ENCODE measurements around the gene RPLP1. TPM values are rescaled to one million over a fixed set of nuclear protein-coding genes. Genes with fewer than 3 reads are reported as not detected.

RPLP1 gene
- polyA plus RNA-seq, 1 of the 3 experiments (the other 2 are of a cell fraction), result 1,792 TPM

GRCh38 chr15:69496001-69496400 is 43.4 kb downstream of the RPLP1 start:
- 54% methylated on average over 2 of the region's 2 CpGs for WGBS (ENCODE audit: low lambda C conversion rate)
- ChIA-PET CTCF (no interaction called here), POLR2A (no interaction called here)
- Histone ChIP-seq H3K4me3 (ENCODE audit: low read depth in 2 of 2, low read length in 1 of 2) (no peak overlapping the region), H3K27ac (ENCODE audit: low read depth in 2 of 2, low read length in 1 of 2) (no peak overlapping the region), H3K27me3 (ENCODE audit: insufficient read depth) (peaks cover 8% of the 10 kb centered on the region; the same call in 1 of the 2 replicates), H3K9me2 (no peaks in the 10 kb centered on the region), H3K9ac (no peak overlapping the region), H3K79me2 (ENCODE audit: insufficient read depth) (no peaks in the 10 kb centered on the region), H3K9me3 (no peaks in the 10 kb centered on the region), H3K4me2 (no peak overlapping the region), H3K36me3 (replicated peaks in 1 of 2; ENCODE audit: control insufficient read depth in 1 of 2, insufficient read depth in 2 of 2, low read length in 1 of 2) (no peaks in the 10 kb centered on the region), H4K20me1 (ENCODE audit: insufficient read depth) (no peaks in the 10 kb centered on the region), H3F3A (replicated peaks; ENCODE audit: insufficient read depth) (no peaks in the 10 kb centered on the region), H2AFZ (ENCODE audit: low read depth) (no peak overlapping the region), H3K4me1 (ENCODE audit: control insufficient read depth in 1 of 2, insufficient read depth in 2 of 2, low read depth in 1 of 2, low read length in 1 of 2) (peaks cover 0 to 4% of the 10 kb centered on the region in 2 experiments; a peak in 1 of 4 replicates)
- TF ChIP-seq, protein P1, sequence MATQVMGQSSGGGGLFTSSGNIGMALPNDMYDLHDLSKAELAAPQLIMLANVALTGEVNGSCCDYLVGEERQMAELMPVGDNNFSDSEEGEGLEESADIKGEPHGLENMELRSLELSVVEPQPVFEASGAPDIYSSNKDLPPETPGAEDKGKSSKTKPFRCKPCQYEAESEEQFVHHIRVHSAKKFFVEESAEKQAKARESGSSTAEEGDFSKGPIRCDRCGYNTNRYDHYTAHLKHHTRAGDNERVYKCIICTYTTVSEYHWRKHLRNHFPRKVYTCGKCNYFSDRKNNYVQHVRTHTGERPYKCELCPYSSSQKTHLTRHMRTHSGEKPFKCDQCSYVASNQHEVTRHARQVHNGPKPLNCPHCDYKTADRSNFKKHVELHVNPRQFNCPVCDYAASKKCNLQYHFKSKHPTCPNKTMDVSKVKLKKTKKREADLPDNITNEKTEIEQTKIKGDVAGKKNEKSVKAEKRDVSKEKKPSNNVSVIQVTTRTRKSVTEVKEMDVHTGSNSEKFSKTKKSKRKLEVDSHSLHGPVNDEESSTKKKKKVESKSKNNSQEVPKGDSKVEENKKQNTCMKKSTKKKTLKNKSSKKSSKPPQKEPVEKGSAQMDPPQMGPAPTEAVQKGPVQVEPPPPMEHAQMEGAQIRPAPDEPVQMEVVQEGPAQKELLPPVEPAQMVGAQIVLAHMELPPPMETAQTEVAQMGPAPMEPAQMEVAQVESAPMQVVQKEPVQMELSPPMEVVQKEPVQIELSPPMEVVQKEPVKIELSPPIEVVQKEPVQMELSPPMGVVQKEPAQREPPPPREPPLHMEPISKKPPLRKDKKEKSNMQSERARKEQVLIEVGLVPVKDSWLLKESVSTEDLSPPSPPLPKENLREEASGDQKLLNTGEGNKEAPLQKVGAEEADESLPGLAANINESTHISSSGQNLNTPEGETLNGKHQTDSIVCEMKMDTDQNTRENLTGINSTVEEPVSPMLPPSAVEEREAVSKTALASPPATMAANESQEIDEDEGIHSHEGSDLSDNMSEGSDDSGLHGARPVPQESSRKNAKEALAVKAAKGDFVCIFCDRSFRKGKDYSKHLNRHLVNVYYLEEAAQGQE (IDR thresholded peaks at IDR 0.05; ENCODE audit: low read depth, low read length), result no peak
- TF ChIP-seq GABPA (IDR thresholded peaks at IDR 0.05; ENCODE audit: low read depth) (no peak), FOXM1 (IDR thresholded peaks at IDR 0.05; ENCODE audit: low read depth) (no peak), EP300 (IDR thresholded peaks at IDR 0.05; ENCODE audit: borderline replicate concordance in 1 of 2, low read depth in 1 of 2, low read length in 1 of 2) (no peak), NRF1 (IDR thresholded peaks at IDR 0.05; ENCODE audit: low read depth, low read length) (no peak), GATA2 (CRISPR knock-in tag; IDR thresholded peaks at IDR 0.05) (no peak), RAD21 (IDR thresholded peaks at IDR 0.05; ENCODE audit: low read length) (no peak), CHD2 (IDR thresholded peaks at IDR 0.05; ENCODE audit: low read length, partially characterized antibody) (no peak), TEAD4 (IDR thresholded peaks at IDR 0.05; ENCODE audit: borderline replicate concordance, insufficient read depth) (no peak), MEF2A (IDR thresholded peaks at IDR 0.05; ENCODE audit: borderline replicate concordance, low read depth) (no peak)
- no peak for DNase-seq

DNA sequence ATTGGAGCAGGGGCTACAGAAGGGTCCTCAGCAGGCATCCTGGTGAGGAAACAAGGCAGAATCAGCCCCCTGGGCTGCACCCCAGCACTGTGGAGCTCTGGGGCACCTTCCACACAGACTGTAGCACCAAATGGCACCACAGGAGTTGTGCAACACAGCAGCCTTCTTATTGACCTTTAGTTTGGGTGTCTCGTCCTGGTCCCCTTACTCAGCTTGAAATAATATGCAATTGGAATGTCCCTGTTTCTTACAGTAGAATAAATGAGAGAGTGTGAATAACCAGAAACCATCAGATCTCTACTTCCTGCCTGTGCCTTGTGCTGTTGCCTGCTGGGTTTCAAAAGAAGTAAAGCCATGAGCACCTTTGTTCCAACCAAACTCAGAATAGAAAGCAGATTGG is 44.5 kb downstream of the RPLP1 start:
- no peak for TF ChIP-seq GATA2 (CRISPR knock-in tag; IDR thresholded peaks at IDR 0.05)
- TF ChIP-seq, protein P2, sequence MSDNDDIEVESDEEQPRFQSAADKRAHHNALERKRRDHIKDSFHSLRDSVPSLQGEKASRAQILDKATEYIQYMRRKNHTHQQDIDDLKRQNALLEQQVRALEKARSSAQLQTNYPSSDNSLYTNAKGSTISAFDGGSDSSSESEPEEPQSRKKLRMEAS (IDR thresholded peaks at IDR 0.05; ENCODE audit: low read depth), result no peak
- TF ChIP-seq FOXM1 (IDR thresholded peaks at IDR 0.05; ENCODE audit: low read depth), result no peak
- TF ChIP-seq TEAD4 (IDR thresholded peaks at IDR 0.05; ENCODE audit: borderline replicate concordance, insufficient read depth), result no peak
- TF ChIP-seq RCOR1 (IDR thresholded peaks at IDR 0.05; ENCODE audit: low read length), result no peak
- no peak for TF ChIP-seq FOSL2 (IDR thresholded peaks at IDR 0.05; ENCODE audit: borderline replicate concordance, low read depth)
- TF ChIP-seq CTCF (IDR thresholded peaks at IDR 0.05), result no peak
- no peak for TF ChIP-seq POLR2AphosphoS5 (IDR thresholded peaks at IDR 0.05; ENCODE audit: low read depth, low read length)
- TF ChIP-seq, protein P3, sequence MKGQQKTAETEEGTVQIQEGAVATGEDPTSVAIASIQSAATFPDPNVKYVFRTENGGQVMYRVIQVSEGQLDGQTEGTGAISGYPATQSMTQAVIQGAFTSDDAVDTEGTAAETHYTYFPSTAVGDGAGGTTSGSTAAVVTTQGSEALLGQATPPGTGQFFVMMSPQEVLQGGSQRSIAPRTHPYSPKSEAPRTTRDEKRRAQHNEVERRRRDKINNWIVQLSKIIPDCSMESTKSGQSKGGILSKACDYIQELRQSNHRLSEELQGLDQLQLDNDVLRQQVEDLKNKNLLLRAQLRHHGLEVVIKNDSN (IDR thresholded peaks at IDR 0.05; ENCODE audit: borderline replicate concordance, low read depth), result no peak
- TF ChIP-seq, protein P4, sequence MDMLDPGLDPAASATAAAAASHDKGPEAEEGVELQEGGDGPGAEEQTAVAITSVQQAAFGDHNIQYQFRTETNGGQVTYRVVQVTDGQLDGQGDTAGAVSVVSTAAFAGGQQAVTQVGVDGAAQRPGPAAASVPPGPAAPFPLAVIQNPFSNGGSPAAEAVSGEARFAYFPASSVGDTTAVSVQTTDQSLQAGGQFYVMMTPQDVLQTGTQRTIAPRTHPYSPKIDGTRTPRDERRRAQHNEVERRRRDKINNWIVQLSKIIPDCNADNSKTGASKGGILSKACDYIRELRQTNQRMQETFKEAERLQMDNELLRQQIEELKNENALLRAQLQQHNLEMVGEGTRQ (IDR thresholded peaks at IDR 0.05; ENCODE audit: borderline replicate concordance, low read depth, low read length), result no peak
- Histone ChIP-seq H3K27me3 (ENCODE audit: insufficient read depth) (peaks cover 8% of the 10 kb centered on the region; the same call in 1 of the 2 replicates), H3F3A (replicated peaks; ENCODE audit: insufficient read depth) (no peaks in the 10 kb centered on the region), H3K9ac (no peak overlapping the region), H3K4me3 (ENCODE audit: low read depth in 2 of 2, low read length in 1 of 2) (no peak overlapping the region), H3K4me1 (ENCODE audit: control insufficient read depth in 1 of 2, insufficient read depth in 2 of 2, low read depth in 1 of 2, low read length in 1 of 2) (peaks cover 0 to 4% of the 10 kb centered on the region in 2 experiments; a peak in 1 of 4 replicates), H4K20me1 (ENCODE audit: insufficient read depth) (no peaks in the 10 kb centered on the region), H3K4me2 (no peak overlapping the region), H3K27ac (ENCODE audit: low read depth in 2 of 2, low read length in 1 of 2) (no peak overlapping the region), H3K9me3 (no peaks in the 10 kb centered on the region), H2AFZ (ENCODE audit: low read depth) (no peak overlapping the region), H3K79me2 (ENCODE audit: insufficient read depth) (no peaks in the 10 kb centered on the region), H3K36me3 (replicated peaks in 1 of 2; ENCODE audit: control insufficient read depth in 1 of 2, insufficient read depth in 2 of 2, low read length in 1 of 2) (no peaks in the 10 kb centered on the region), H3K9me2 (no peaks in the 10 kb centered on the region)
- ChIA-PET POLR2A (no interaction called here), CTCF (no interaction called here)
- 21% methylated on average over 1 of the region's 1 CpG for WGBS (ENCODE audit: low lambda C conversion rate)
- DNase-seq, result no peak
